Stimulated activated CD8-positive, alpha-beta memory T cell treated with anti-CD3 and anti-CD28 coated beads, Interleukin-12 subunit alpha, Interleukin-12 subunit beta, amount 100 ng/mL, for 4 hours (primary cell): ENCODE results near the gene ABCB4.

Source experiments
- DNase-seq: peaks from one replicate; pipeline ENCODE4 v3.0.0-alpha.2; 2020; ENCODE audit warnings: low read depth

ABCB4 gene

GRCh38 chr7:87475359-87476178 lies at the start of gene ABCB4:
ABCB4 (minus strand) TSS chr7:87475680; CDS start chr7:87475465, 215 bp downstream.
- no peak for DNase-seq

GRCh38 chr7:87518735-87519134 lies 43.3 kb upstream of the ABCB4 start:
- no peak for DNase-seq

- no peak for DNase-seq
Observed at GRCh38 chr7:87517891-87518290, 42.4 kb upstream of the ABCB4 start.

GRCh38 chr7:87517136-87517815 lies 41.8 kb upstream of the ABCB4 start:
- DNase-seq = no peak

- no peak for DNase-seq
Observed at GRCh38 chr7:87513735-87514335, 38.4 kb upstream of the ABCB4 start.

GRCh38 chr7:87512906-87513305 lies 37.4 kb upstream of the ABCB4 start:
- DNase-seq = no peak

- DNase-seq = no peak
Observed at GRCh38 chr7:87511510-87511909, 36.0 kb upstream of the ABCB4 start.

- no peak for DNase-seq
Observed at GRCh38 chr7:87510411-87510875, 35.0 kb upstream of the ABCB4 start.

GRCh38 chr7:87507446-87507845 lies 32.0 kb upstream of the ABCB4 start:
- DNase-seq = no peak

- no peak for DNase-seq
Observed at GRCh38 chr7:87506246-87507180, 31.0 kb upstream of the ABCB4 start.

- DNase-seq = no peak
Observed at GRCh38 chr7:87505557-87506245, 30.2 kb upstream of the ABCB4 start.

GRCh38 chr7:87505122-87505521 lies 29.6 kb upstream of the ABCB4 start:
- DNase-seq = no peak

- no peak for DNase-seq
Observed at GRCh38 chr7:87499494-87499893, 24.0 kb upstream of the ABCB4 start.

- DNase-seq = no peak
Observed at GRCh38 chr7:87498893-87499292, 23.4 kb upstream of the ABCB4 start.

- DNase-seq = no peak
Observed at GRCh38 chr7:87497482-87497881, 22.0 kb upstream of the ABCB4 start.

GRCh38 chr7:87495366-87495765 lies 19.9 kb upstream of the ABCB4 start:
- no peak for DNase-seq

GRCh38 chr7:87494454-87494853 lies 19.0 kb upstream of the ABCB4 start:
- no peak for DNase-seq

GRCh38 chr7:87483131-87483530 lies 7.7 kb upstream of the ABCB4 start:
- no peak for DNase-seq

GRCh38 chr7:87482115-87482514 lies 6.6 kb upstream of the ABCB4 start:
- DNase-seq = no peak

- no peak for DNase-seq
Observed at GRCh38 chr7:87480386-87480785, 4.9 kb upstream of the ABCB4 start.

- no peak for DNase-seq
Observed at GRCh38 chr7:87479951-87480350, 4.5 kb upstream of the ABCB4 start.
